ENCODE measurements around the gene PNPO. TPM values are rescaled to one million over a fixed set of nuclear protein-coding genes. Genes with fewer than 3 reads are reported as not detected.

PNPO gene
- total and polyA plus RNA-seq, 2 of the 13 experiments (the other 11 are each of a cell fraction or from before 2014, with no cell fraction given): 47.9 to 63.3 TPM

- 0 out of 2 replicates have a peak, but pooled peaks have one; percentile 49 for TF ChIP-seq ZNF503 (CRISPR knock-in tag; IDR thresholded peaks at IDR 0.05)
- no peak for TF ChIP-seq ATF2 (CRISPR knock-in tag; IDR thresholded peaks at IDR 0.05)
- no peak for TF ChIP-seq MAX (IDR thresholded peaks at IDR 0.05)
- TF ChIP-seq POLR2AphosphoS2 (IDR thresholded peaks at IDR 0.05; ENCODE audit: low read depth, low read length): no peak
- no peak for TF ChIP-seq ZNF138 (CRISPR knock-in tag; IDR thresholded peaks at IDR 0.05; ENCODE audit: low read depth)
- 0 out of 2 replicates have a peak, but pooled peaks have one; percentile 26 for TF ChIP-seq ZSCAN12 (CRISPR knock-in tag; IDR thresholded peaks at IDR 0.05)
- no peak for TF ChIP-seq NBN (conservative IDR thresholded peaks at IDR 0.05)
- 0 out of 2 replicates have a peak, but pooled peaks have one; percentile 46 for TF ChIP-seq BRCA1 (CRISPR knock-in tag; IDR thresholded peaks at IDR 0.05)
- TF ChIP-seq KLF6 (CRISPR knock-in tag; IDR thresholded peaks at IDR 0.05): 0 out of 2 replicates have a peak, but pooled peaks have one; percentile 4
- TF ChIP-seq, protein P1, sequence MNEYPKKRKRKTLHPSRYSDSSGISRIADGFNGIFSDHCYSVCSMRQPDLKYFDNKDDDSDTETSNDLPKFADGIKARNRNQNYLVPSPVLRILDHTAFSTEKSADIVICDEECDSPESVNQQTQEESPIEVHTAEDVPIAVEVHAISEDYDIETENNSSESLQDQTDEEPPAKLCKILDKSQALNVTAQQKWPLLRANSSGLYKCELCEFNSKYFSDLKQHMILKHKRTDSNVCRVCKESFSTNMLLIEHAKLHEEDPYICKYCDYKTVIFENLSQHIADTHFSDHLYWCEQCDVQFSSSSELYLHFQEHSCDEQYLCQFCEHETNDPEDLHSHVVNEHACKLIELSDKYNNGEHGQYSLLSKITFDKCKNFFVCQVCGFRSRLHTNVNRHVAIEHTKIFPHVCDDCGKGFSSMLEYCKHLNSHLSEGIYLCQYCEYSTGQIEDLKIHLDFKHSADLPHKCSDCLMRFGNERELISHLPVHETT (CRISPR knock-in tag; conservative IDR thresholded peaks at IDR 0.05): no peak; the same call in 1 of the 2 replicates
- no peak for TF ChIP-seq MZF1 (CRISPR knock-in tag; IDR thresholded peaks at IDR 0.05; ENCODE audit: borderline replicate concordance)
- no peak for TF ChIP-seq NFAT5 (CRISPR knock-in tag; IDR thresholded peaks at IDR 0.05)
- TF ChIP-seq GATAD2A (CRISPR knock-in tag; IDR thresholded peaks at IDR 0.05): peak; percentile 15; the same call in 1 of the 2 replicates
- TF ChIP-seq MXD4 (CRISPR knock-in tag; IDR thresholded peaks at IDR 0.05): peak; percentile 14; the same call in 1 of the 2 replicates
- TF ChIP-seq, protein P2, sequence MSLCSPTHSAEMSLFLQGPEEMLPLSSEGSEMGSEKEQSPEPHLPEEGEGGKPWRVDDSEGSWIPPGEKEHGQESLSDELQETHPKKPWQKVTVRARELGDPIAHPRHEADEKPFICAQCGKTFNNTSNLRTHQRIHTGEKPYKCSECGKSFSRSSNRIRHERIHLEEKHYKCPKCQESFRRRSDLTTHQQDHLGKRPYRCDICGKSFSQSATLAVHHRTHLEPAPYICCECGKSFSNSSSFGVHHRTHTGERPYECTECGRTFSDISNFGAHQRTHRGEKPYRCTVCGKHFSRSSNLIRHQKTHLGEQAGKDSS (CRISPR knock-in tag; IDR thresholded peaks at IDR 0.05; ENCODE audit: borderline replicate concordance, low read depth): no peak
- no peak for TF ChIP-seq ZSCAN22 (CRISPR knock-in tag; IDR thresholded peaks at IDR 0.05)
- no peak for TF ChIP-seq ZNF335 (CRISPR knock-in tag; IDR thresholded peaks at IDR 0.05)
- TF ChIP-seq SMYD3 (CRISPR knock-in tag; IDR thresholded peaks at IDR 0.05): no peak
Observed at GRCh38 chr17:47896672-47897490, 44.5 kb upstream of the PNPO start (continued).
